ENCODE measurements around the gene MCCC1. TPM values are rescaled to one million over a fixed set of nuclear protein-coding genes. Genes with fewer than 3 reads are reported as not detected.
A peak's percentile ranks its signal among the peaks of the same experiment; 100 is the strongest.

Gene MCCC1
- total and polyA plus RNA-seq, 2 of the 4 experiments (the other 2 are of a cell fraction): 14.2 to 17.9 TPM

GRCh38 chr3:183027276-183027675 lies 72.0 kb downstream of the MCCC1 start:
- Histone ChIP-seq H2AK9ac (replicated peaks; ENCODE audit: low read depth, low read length, poor library complexity) (no peak overlapping the region), H2AK5ac (ENCODE audit: low read depth, low read length) (no peak overlapping the region), H3K9me1 (ENCODE audit: insufficient read depth, low read length) (0 out of 2 replicates have a peak, but pooled peaks cover 3% of the 10 kb centered on the region), H3K4ac (ENCODE audit: low read depth, low read length) (no peak overlapping the region), H3K9ac (ENCODE audit: low read depth, low read length) (no peak overlapping the region), H3K4me1 (ENCODE audit: control insufficient read depth, insufficient read depth, low read length) (peaks cover 2% of the 10 kb centered on the region; the same call in 1 of the 2 replicates), H2BK5ac (ENCODE audit: low read depth, low read length, poor library complexity, severe bottlenecking) (no peak overlapping the region), H2AFZ (replicated peaks; ENCODE audit: low read length, poor library complexity) (no peak overlapping the region), H3K36me3 (ENCODE audit: control insufficient read depth, insufficient read depth, low read length) (peaks cover 12% of the 10 kb centered on the region), H4K8ac (ENCODE audit: low read depth in 2 of 2, low read length in 2 of 2) (no peak overlapping the region), H3K23ac (ENCODE audit: low read depth, low read length) (no peak overlapping the region), H3K27ac (ENCODE audit: insufficient read depth, low read length) (no peak overlapping the region), H4K5ac (ENCODE audit: low read depth, low read length) (no peak overlapping the region), H3K9me3 (ENCODE audit: control insufficient read depth, insufficient read depth, low read length) (peaks cover 2% of the 10 kb centered on the region; the same call in 1 of the 2 replicates), H2BK15ac (ENCODE audit: low read depth, low read length) (no peak overlapping the region), H3K79me1 (ENCODE audit: low read depth in 1 of 2, low read length in 2 of 2) (no peaks in the 10 kb centered on the region), H3K18ac (ENCODE audit: low read depth, low read length) (no peak overlapping the region), H3K27me3 (ENCODE audit: control insufficient read depth, insufficient read depth, low read length) (no peaks in the 10 kb centered on the region), H4K91ac (ENCODE audit: insufficient read depth, low read depth, low read length) (no peak overlapping the region), H2BK20ac (ENCODE audit: low read depth, low read length) (no peak overlapping the region), H3K4me3 (ENCODE audit: insufficient read depth, low read depth, low read length) (no peak overlapping the region), H3K56ac (ENCODE audit: extremely low read depth, insufficient read depth, low read length) (no peak overlapping the region), H3K14ac (replicated peaks; ENCODE audit: low read depth, low read length) (no peak overlapping the region), H2BK120ac (ENCODE audit: low read depth, low read length) (no peak overlapping the region), H4K20me1 (ENCODE audit: insufficient read depth, low read length) (no peaks in the 10 kb centered on the region), H3K4me2 (ENCODE audit: low read depth, low read length) (no peak overlapping the region)
- intact Hi-C loops (cut with micrococcal nuclease) (no loop called here), dilution Hi-C loops (cut with HindIII; ENCODE audit: low sequenced_read_pairs, unreplicated experiment) (no loop called here), in situ Hi-C loops (cut with MboI; ENCODE audit: low sequenced_read_pairs) (no loop called here)
- ChIA-PET CTCF (interaction anchor here (0.7 kb wide), 1 partner anchor 307 kb away, joined by 3 read pairs; no protein-coding TSS in a partner anchor), POLR2A (ENCODE audit: unreplicated experiment) (no interaction called here)
- no peak for ATAC-seq (ENCODE audit: low read depth)
- WGBS, 2 experiments (ENCODE audit: extremely low coverage in 2 of 2, insufficient read length in 1 of 2): no CpG with 5 or more reads among the region's 1 CpG
- BruUV-seq (replicated peaks): no TSS peak
- TF ChIP-seq RCOR1 (IDR thresholded peaks at IDR 0.05; ENCODE audit: insufficient replicate concordance, low read length): no peak
- TF ChIP-seq RAD21 (IDR thresholded peaks at IDR 0.05; ENCODE audit: low read length): no peak
- TF ChIP-seq CEBPB (IDR thresholded peaks at IDR 0.05; ENCODE audit: low read depth, low read length): no peak
- no peak for TF ChIP-seq FOS (IDR thresholded peaks at IDR 0.05; ENCODE audit: low read depth, low read length)
- no peak for TF ChIP-seq ELK1 (IDR thresholded peaks at IDR 0.05; ENCODE audit: borderline replicate concordance, low read depth, low read length)
- TF ChIP-seq POLR2A (IDR thresholded peaks at IDR 0.05; ENCODE audit: low read depth, low read length): no peak
- TF ChIP-seq CHD1 (IDR thresholded peaks at IDR 0.05; ENCODE audit: low read depth, low read length): no peak
- TF ChIP-seq USF2 (IDR thresholded peaks at IDR 0.05; ENCODE audit: low read depth, low read length): no peak
- no peak for TF ChIP-seq RFX5 (IDR thresholded peaks at IDR 0.05; ENCODE audit: low read depth, low read length)
- no peak for TF ChIP-seq BHLHE40 (IDR thresholded peaks at IDR 0.05; ENCODE audit: low read depth, low read length)
- no peak for TF ChIP-seq MXI1 (IDR thresholded peaks at IDR 0.05; ENCODE audit: borderline replicate concordance, low read depth, low read length)
- TF ChIP-seq MAFK (IDR thresholded peaks at IDR 0.05; ENCODE audit: low read depth, low read length): no peak
- TF ChIP-seq NFE2L2 (IDR thresholded peaks at IDR 0.05; ENCODE audit: low read depth, low read length): no peak
- TF ChIP-seq SMC3 (IDR thresholded peaks at IDR 0.05; ENCODE audit: low read depth, low read length): no peak
- TF ChIP-seq, protein P1, sequence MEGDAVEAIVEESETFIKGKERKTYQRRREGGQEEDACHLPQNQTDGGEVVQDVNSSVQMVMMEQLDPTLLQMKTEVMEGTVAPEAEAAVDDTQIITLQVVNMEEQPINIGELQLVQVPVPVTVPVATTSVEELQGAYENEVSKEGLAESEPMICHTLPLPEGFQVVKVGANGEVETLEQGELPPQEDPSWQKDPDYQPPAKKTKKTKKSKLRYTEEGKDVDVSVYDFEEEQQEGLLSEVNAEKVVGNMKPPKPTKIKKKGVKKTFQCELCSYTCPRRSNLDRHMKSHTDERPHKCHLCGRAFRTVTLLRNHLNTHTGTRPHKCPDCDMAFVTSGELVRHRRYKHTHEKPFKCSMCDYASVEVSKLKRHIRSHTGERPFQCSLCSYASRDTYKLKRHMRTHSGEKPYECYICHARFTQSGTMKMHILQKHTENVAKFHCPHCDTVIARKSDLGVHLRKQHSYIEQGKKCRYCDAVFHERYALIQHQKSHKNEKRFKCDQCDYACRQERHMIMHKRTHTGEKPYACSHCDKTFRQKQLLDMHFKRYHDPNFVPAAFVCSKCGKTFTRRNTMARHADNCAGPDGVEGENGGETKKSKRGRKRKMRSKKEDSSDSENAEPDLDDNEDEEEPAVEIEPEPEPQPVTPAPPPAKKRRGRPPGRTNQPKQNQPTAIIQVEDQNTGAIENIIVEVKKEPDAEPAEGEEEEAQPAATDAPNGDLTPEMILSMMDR (conservative IDR thresholded peaks at IDR 0.05; ENCODE audit: low read depth, low read length): no peak
- TF ChIP-seq MAZ (IDR thresholded peaks at IDR 0.05; ENCODE audit: borderline replicate concordance, low read depth, low read length): no peak
- DNase-seq: peak; percentile 28
